HG03457 (cell line): ENCODE data around the gene MRPL9.
"Not testable (repeated sequence)": the region's sequence is repeated elsewhere in the genome, so short reads cannot be mapped to it uniquely, and the experiment has no call there.

Experiments
- ATAC-seq: cut with Tn5 transposase; IDR thresholded peaks from one replicate; pipeline ENCODE4 v1.9.1; 2021; ENCODE audit warnings: moderate number of reproducible peaks; ENCODE audit not compliant: unreplicated experiment

Gene MRPL9

DNA sequence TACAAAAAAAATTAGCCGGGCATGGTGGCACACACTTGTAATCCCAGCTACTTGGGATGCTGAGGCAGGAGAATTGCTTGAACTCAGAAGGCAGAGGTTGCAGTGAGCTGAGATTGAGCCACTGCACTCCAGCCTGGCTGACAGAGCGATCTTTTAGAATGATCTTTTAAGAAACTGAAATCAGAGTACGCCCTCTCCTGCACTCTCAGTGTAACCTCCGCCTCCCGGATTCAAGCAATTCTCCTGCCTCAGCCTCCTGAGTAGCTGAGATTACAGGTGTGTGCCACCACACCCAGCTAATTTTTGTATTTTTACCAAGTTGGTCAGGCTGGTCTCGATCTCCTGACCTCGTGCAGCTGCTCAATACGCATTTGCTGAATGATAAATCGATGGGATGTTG is 29.3 kb downstream of the MRPL9 start:
- ATAC-seq = not testable (repeated sequence)

- no peak for ATAC-seq
Measured at GRCh38 chr1:151733126-151733525, 30.2 kb downstream of the MRPL9 start.

GRCh38 chr1:151729966-151730291 is 33.4 kb downstream of the MRPL9 start:
- ATAC-seq = no peak

DNA sequence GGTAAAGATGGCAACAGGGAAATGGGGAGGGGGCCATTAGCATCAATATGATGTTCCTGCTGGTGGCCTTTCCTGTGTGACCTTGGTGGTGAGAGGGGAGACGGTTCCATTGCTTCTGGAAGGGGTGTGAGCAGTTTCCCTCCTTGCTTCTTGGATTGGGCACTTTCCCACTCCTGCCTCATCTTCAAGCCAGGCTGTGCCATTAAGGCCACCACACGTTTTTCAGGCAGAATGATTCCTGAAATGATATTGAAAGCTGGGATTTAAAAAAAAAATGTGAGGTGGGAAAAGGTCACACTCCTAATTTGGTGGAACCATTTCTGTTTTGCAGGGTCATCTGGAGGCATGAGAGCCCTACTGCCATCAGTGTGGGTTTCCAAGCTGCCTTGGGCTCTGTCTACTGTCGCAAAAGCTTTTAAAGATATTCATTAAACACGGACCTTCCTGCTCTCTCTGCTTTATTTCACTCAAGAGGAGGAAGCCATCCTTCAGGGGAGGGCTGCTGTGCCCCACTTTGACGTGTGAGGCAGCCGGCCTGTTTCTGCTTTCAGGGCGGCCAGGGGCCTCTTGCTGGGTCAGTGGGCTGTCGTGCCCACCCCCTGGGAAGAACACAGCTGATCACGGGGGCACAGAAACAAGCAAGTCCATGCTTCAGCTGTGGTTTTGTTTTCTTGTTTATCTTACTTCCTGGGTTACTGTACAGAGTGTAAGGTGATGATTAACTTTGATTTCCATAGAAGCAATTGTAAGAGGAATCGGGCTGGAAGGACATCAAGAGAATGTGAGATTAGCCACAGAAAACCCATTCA is 33.9 kb downstream of the MRPL9 start:
- no peak for ATAC-seq

- no peak for ATAC-seq
Measured at GRCh38 chr1:151728151-151729054, 34.9 kb downstream of the MRPL9 start.

GRCh38 chr1:151723726-151724370 is 39.4 kb downstream of the MRPL9 start:
- ATAC-seq = no peak

GRCh38 chr1:151721788-151722510 is 41.3 kb downstream of the MRPL9 start:
- no peak for ATAC-seq

GRCh38 chr1:151720974-151721787 is 42.1 kb downstream of the MRPL9 start, which contains the start of gene RIIAD1:
RIIAD1 (plus strand) TSS chr1:151721522; CDS start chr1:151721537, 15 bp downstream.
- no peak for ATAC-seq

- ATAC-seq = no peak
Measured at GRCh38 chr1:151720554-151720953, 42.7 kb downstream of the MRPL9 start.

DNA sequence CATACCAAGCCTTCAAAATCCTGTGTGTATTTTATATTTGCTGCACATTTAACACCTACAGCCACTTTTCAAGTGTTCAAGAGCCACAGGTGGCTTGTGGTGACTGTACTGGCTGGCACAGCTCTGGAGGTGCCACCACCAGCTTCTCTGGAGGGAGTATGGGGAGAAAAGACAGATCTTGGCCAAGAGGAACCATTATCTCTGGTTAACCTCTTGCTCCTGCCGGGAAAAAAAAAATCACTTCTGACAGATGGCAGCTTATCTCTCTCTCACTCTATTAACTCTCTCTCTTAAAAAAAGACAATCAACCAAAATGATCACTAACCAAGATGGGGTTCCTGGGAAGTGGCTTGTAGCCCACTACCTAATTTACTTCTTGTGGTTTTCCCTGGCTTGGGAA is 43.2 kb downstream of the MRPL9 start:
- ATAC-seq = no peak

DNA sequence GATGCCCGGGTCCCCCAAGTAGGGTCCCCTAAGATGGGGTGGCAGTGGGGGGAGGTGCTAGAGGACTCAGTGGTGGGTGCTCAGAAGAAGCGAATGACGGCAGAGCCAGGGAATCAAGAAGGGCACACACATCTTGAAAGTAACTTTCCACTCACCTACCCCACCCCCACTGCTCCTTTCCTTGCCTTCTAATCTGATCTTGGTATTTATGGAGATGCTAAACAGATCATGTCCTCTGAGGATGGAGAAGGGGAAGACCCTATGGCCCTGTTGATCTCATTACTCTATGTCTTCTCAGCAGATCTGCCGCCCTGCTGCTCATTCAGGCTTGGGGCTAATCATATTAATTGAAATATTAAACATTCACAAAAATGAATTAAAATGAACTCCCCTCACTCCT is 44.6 kb downstream of the MRPL9 start:
- ATAC-seq = no peak

DNA sequence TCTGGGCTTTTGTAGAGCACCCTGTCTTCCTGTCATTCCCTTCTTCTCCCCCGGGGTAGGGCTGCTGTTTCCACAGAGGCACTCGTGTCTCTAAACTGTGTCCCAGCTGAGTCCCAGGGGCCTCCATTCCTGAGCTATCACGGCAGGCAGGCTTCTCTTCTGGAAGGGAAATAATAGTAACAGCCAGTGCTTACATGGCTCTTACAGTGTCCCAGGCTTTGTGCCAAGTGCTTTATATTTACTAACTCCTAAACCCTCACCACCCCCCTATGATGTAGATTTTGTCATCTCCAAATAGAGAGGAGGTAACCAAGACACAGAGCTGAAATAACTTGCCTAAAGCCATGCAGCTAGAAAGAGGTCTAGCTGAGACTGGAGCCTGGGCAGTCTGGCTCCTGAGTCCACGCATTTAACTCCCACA is 45.3 kb downstream of the MRPL9 start:
- ATAC-seq = no peak

- ATAC-seq = no peak
Measured at GRCh38 chr1:151716771-151717631, 46.3 kb downstream of the MRPL9 start, which contains the start of gene CELF3. CELF3 (minus strand) TSS chr1:151716803; CDS start chr1:151716020, 783 bp downstream.

DNA sequence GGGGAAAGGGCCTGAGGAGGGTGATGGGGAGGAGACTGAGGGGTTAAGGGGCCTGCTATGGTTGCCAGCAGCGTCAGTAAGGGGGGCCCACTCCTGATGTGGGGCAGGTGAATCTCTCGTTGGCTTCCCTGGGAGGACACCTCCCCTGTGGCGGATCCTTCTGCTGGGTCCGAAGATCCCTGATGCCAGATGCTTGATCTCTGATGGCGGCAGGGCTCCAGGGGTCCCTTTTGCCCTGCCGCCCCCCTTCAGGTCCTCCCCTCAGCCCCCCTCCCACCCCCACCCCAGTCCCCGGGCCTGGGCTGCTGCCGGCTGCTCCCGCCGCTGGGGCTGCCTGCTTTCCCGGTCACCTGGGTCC is 46.9 kb downstream of the MRPL9 start:
- ATAC-seq = no peak

DNA sequence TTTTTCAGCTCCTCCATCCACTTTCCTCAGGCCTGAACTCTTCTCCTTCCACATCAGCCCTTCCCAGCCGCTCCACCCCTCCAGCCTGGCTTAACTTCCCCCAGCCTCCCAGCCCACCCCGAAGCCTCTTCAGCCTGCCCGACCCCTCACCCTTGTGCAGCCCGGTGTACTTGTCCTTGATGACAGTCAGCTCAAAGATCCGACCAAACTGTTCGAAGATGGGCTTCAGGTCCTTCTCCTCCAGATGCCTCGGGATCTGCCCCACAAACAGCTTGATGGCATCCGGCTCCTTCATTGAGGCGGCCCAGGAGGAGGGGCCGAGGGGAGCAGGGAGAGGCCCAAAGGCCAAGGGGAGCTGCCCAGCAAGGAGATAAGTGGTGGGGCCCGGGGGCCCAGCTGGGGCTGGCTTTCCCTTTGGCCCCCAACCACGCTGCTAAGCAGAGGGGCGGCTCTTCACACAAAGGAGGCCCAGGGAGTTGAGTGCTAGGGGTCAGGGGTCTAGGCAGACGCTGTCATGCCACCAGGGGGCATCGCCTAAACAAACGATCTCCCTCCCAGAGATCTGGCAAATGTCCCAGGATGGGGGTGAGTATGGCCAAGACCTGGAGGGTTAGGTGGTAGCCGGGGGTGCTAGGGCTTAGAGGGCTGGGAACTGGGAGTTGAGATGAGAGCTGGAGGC is 47.4 kb downstream of the MRPL9 start:
- ATAC-seq = no peak

- no peak for ATAC-seq
Measured at GRCh38 chr1:151714820-151715725, 48.2 kb downstream of the MRPL9 start.

- no peak for ATAC-seq
Measured at GRCh38 chr1:151713874-151714273, 49.4 kb downstream of the MRPL9 start.
